HT1080 (cell line): Measurements from ENCODE around the gene NFIC. TPM values are rescaled to one million over a fixed set of nuclear protein-coding genes. Genes with fewer than 3 reads are reported as not detected.
"Not testable (repeated sequence)": the region's sequence is repeated elsewhere in the genome, so short reads cannot be mapped to it uniquely, and the experiment has no call there.

Source experiments
- DNase-seq: peaks from one replicate; pipeline ENCODE4 v3.0.0-alpha.2; 2015; ENCODE audit warnings: low read depth
- total RNA-seq: library from RNA; depleted of rRNA; stranded (reverse); fragments of >200 nt; shearing (Covaris generic); gene quantifications from 2 replicates; pipeline ENCODE4 v1.2.3, GENCODE V29; 2014

NFIC gene
- total RNA-seq, 1 experiment from 2014 or later = 33.2 TPM

DNA sequence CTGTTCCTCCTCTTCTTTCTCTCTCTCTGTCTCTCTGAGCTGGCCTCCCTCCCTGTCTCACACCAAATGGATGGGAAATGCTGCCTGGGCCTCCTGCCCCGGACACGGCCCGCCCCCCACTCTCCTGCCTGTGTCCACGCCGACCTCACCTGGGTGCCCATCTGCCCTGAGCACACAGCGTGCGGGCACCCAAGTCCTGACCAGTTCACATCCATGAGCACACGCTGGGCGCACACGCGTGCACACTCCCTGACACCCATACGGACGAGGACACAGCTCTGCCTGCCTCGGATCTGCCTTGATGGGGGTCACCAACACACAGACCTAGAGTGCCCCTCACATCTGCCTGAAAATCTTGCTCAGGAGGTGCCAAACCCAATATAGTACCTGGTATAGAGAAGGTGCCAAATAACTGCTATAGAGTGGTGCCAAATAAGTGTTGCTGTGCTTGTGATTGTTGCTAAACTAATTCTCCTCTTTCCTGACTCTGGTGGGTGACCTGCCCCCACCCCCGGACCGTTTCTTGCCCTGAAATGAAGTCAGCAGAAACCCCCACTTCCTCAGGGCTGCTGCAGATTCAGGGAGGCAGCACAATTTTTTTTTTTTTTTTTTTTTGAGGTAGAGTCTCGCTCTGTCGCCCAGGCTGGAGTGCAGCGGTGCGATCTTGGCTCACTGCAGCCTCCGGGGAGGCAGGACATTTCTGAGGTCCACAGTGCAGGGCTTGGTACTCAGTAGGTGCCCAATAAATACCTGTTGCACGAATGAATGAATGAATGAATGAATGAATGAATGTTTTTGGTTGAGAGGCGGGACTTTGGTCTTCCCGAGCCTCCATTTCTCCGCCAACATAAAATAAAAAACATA, 4.6 kb downstream of the NFIC start:
- no peak for DNase-seq

DNA sequence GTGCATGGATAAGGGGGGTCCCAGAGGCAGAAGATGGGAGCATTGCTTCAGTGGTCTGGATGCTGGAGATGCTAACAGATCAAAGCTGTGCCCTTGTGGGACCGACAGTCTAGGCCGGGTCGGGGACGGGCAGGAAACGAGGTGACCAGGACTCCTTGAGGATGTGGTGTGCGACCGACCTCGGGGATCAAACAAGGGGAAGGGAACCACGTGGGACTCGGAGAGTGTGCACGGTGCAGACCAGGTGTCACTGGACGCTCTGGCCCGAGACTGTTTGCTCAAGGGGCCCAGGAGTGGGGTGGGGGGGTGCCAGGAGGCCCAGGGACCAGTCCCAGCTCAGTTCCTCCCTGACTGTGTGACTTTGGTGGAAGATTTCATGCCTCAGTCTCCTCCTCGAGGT, 6.0 kb downstream of the NFIC start:
- no peak for DNase-seq

DNA sequence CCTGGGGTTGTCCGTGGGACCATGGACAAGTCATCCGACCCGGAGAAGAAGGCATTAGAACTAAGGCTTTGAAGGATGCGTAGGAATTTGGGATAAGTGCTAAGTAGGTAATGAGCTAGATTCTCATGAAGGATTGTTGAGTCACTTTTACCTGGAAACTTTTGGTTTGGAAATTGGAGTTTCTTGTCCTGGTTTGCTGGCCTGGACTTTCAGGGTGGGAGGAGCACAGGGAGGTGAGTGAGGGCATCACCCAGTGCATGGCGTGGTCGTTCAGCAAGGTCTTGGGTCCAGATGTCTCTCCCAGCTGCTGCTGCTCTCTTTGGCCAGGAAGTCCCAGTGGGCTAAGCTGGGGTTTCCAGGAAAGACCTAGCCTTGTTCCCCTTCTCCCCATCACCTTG, 7.6 kb downstream of the NFIC start:
- DNase-seq = no peak

DNA sequence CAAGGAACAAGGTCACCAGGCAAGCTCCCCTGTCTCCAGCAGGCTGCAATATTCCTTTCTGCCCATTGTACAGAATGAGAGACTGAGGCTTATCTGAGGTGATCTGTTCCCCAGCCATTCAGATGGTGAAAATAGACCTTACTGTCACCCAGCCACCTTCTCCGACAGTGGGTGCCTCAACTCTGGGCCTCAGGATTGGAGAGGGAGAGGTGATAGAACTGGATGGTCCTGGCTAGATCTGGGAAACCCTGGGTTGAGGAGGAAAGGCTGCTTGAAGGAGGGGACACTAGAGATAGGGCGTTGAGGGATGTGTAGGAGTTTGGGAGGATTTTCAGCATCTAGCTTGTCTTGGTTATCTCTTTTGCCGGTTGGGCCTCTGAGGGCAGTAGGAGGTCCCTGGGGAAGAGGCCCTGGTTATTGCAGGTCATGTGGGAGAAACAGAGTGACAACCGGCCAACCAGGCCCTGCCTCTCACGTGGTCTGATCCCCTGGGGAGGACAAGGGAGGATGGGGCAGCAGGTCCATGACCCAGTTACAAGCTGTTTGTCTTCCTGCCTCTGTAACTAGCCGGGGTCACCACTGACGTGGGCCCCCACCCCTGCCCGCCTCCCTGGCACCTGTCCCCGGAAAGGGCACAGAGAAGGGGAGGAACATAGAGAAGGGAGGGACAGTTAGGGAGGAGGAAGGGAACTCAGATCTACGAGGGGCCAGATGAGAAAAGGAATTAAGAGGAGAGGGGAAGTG, 8.2 kb downstream of the NFIC start:
- no peak for DNase-seq

DNA sequence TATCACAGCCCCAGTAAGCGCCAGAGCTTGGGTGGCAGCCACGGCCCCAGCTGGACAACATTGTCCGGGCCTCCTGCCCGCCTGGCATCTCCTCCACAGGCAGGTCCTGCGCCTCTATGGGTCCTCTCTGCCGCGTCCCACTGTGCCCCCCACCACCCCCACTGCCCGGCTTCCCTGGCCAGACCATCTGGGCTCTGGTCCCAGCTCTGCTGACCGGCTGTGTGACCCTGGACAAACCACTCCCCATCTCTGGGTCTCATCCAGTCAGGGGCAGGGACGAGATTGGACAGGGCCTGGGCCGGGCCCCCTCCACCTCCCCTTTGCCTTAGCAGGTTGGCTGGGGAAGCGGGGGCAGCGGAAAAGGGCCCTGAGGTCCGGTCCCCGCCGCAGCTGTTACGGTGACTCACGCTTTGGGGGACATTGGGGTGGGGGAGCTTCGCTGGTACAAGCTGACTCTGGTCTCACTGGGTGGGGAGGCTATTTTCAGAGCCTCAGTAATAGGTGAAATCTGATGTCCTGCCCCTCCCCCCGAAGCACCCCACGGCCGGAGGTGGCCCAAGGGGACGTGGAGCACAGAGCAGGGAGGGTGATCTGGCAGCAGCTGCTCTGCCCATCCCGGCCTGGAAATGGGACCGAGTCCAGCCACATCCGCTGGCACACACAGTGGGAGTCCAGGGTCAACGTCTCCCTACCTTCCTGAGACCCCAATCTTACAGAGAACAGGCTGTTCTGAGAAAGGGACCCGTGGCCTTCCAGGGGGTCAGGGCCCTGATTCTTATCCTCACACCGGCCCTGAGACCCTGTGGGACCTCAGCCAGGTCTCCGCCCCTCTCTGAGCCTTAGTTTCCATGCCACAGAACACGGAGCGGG, 9.1 kb downstream of the NFIC start:
- no peak for DNase-seq

DNA sequence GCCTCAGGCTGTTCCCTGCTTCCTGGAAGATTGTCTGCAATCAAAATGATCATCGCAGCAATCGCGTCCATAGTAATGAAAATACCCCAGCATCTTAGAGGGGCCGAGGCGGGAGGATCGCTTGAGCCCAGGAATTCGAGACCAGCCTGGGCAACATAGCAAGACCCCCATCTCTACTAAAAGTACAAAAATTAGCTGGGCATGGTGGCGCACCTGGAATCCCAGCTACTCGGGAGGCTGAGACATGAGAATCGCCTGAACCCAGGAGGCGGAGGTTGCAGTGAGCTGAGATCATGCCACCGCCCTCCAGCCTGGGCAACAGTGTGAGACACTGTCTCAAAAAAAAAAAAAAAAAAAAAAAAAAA, 9.7 kb downstream of the NFIC start:
- DNase-seq = not testable (repeated sequence)

DNA sequence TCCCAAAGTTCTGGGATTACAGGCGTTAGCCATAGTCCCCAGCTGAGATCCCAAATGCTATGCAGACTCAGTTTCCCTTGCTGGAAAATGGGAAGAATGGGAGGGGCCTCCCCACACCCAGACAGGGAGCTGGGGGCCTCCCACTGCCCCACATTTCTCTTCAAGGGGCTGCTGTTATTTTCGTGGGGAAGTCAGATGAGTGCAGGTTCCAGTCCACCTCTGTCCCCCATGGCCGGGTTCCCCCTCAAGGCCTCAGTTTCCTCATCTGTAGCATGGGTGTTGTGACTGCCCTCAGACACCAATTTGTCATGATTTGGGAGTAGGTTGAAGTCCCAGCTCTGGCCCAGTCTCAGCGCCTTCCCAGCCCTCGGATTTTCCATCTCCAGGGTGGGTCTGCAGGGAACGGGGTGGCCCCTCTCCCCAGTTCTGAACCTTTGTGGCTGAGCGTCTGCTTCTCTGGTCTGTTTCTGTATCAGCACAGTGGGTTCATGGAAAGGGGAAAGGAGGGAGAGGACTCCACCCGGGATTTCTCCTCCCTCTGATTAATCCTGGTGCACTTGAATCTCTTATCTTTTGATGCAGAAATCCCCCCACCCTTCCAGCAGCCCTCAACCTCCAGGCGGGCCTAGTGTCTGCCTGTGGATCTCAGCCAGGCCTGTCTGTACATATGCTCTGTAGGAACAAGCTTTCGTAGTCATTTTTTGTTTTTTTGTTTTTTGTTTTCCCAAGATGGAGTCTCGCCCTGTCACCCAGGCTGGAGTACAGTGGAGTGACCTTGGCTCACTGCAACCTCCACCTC, 12.2 kb downstream of the NFIC start:
- DNase-seq = no peak

DNA sequence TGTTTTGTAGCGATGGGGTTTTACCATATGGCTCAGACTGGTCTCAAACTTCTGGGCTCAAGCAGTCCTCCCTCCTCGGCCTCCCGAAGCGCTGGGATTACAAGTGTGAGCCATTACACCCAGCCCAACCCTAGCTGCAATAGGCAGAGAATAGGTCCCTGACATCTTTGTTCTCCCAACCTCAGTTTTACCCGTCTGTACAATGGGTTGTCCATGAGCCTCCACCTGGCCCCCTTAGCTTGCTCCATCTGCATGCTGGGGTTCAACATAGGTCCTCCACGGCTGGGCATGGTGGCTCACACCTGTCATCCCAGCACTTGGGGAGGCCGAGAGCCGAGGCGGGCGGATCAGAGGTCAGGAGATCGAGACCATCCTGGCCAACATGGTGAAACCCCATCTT, 14.4 kb downstream of the NFIC start:
- no peak for DNase-seq

DNA sequence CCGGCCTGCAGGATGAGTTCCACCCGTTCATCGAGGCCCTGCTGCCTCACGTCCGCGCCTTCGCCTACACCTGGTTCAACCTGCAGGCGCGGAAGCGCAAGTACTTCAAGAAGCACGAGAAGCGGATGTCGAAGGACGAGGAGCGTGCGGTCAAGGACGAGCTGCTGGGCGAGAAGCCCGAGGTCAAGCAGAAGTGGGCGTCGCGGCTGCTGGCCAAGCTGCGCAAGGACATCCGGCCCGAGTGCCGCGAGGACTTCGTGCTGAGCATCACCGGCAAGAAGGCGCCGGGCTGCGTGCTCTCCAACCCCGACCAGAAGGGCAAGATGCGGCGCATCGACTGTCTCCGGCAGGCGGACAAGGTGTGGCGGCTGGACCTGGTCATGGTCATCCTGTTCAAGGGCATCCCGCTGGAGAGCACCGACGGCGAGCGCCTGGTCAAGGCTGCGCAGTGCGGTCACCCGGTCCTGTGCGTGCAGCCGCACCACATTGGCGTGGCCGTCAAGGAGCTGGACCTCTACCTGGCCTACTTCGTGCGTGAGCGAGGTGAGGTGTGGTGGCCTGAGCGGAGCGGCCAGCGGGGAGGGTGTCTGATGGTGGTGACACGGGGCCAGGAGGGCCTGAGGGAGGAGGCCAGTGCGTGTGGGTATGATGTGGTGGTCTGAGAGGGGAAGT, 15.5 kb downstream of the NFIC start:
- DNase-seq = no peak

DNA sequence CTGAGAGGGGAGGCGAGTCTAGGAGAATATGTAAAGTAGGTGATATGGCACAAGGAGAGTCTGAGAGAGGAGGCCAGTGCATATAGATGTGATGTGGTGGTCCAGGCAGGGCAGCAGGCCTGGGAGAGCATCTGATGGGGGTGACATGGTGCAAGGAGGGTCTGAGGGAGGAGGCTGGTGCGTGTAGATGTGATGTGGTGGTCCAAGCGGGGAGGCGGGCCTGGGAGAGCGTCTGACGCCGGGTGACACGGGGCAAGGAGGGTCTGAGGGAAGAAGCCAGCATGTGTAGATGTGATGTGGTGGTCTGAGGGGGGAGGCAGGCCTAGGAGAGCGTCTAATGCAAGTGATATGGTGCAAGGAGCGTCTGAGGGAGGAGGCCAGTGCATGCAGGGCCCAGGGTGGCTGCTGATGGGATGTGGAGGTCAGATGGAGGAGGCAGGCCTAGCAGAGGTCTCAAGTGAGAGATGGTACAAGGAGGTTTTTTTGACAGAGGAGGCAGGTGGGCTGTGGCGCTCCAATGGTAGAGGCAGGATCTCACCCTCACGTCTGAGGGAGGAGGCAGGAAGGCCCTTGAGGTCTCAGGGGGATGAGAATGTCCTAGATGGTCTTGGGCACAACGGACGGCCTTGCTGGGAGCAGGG, 16.2 kb downstream of the NFIC start:
- DNase-seq = no peak

DNA sequence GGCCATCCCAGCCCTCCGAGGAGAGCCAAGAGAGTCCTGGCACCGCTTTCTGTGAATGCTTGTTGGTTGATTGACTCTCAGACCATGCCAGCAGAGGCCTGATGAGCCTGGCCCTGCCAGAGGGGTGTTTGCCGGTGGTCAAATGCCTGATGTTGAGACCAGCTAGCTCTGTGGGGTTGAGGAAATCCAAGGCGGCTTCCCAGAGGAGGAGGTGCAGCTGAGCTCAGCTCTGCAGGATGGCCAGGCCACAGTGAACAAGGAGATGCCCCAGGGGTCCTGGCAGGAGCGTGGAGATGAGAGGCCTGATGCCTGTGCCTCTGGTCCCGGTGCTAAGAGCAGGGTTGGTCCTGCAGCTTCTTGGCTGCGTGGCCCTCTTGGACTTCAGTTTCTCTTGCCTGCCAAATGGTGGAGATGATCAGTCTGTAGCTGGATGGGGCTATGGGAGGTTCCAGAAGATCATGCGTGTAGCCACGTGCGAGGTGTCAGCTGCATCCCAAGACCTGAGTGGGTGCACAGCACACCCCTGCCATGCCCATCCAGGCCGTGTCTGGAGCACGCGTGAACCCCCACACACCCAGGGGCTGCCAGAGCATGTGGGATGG, 16.8 kb downstream of the NFIC start:
- DNase-seq = no peak

DNA sequence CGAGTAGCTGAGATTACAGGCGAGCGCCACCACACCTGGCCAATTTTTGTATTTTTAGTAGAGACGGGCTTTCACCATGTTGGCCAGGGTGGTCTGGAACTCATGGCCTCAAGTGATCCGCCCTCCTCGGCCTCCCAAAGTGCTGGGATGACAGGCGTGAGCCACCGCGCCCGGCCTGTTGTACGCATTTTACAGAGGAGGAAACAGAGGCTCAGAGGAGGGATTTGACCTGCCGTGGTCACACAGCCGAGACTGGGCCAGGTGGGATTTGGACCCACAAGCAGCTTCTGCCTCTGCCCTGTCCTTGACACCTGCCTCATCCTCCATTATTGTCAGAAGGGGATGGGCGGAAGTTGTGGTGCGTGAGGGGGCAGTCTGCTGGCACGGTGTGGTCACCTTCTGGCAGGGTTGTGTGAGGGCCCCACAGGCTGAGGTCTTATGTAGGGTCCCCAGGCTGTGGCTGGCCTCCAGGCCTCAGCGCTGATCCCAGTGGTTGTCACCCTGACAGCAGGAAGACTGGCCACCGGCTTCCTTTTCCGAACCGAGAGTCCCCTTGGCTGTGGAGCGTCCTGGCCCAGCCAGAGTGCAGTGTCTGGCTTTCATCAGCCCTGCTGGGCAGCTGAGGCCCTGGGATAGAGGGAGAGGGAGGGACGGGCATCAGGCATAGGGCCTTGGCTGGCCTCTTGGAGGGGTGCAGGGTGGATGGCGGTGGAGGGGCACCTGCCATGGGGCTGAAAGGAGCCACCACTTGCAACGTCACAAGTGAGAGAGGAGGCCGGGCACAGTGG, 20.3 kb downstream of the NFIC start:
- DNase-seq = no peak

DNA sequence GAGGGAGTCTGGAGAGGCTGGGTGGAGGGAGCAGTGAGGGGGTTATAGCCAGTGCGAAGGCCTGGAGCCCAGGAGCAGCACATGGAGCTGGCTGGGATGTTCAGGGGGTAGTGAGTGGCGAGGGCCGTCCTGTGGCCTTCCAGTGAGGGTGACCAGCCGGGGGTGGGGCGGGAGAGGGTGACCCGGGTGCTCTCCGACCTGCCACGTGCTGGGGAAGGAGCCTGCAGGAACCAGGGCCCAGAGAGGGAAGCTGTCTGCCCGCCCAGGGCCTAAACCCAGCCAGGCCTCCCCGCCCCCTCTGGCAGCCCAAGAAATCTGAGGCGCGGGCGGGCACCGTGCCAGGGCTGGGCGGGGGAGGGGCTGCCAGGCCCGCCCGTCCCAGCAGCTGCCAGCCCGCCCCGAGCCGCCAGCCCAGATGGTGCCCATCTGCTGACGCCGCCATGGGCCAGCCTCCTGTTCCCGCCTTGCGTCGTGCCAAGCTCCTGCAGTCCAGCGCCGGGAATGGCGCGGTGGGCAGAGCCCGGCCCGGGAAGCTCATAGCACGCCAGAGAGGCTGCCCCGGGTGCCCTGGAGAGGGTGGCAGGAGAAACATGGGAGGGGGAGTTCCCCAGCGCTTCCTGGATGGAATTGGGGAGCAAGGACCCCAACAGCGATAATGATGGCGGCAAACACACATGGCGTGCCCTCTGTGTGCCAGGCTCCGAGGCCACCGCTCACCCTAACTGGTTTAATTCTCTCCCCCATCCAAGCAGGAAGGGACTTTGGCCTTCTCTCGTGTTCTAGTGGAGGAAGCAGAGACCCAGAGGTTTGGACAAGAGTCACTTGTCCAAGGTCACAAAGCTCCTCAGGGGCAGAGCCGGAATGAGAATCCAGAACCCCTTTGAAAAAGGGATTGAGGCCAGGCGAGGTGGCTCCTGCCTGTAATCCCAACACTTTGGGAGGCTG, 21.5 kb downstream of the NFIC start:
- no peak for DNase-seq

DNA sequence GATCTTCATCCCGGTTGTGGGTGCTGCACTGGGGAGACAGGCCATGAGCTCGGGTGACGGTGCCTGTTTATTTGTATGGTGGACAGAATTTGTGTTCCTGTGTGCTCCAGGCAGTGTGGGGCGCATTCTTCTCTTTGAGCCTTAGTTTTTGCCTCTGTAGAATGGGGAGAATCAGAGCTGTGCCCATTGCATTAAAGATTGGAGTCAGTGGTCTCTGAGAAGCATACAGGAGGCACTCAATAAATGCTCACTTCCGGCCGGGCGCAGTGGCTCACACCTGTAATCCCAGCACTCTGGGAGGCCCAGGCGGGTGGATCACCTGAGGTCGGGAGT, 23.0 kb downstream of the NFIC start:
- DNase-seq = no peak

DNA sequence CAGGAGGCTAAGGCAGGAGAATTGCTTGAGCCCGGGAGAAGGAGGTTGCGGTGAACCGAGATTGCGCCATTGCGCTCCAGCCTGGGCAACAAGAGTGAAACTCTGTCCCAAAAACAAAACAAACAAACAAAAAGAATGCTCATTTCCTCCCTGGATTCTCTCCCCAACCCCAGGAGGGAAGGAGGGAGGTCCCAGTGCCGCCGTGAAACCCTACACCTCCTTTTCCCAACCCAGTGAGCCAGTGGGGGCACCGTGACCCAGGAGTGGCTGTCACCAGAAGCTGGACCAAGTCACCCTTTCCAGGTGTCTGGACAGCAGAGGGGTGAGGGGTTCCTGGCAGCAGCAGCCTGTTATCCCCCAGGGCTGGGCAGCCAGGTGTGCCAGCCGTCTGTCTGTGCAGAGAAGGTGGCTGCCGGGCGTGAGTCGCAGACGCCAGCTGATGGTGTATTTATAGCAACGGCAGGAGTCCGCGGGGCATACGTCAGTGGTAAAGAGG, 23.5 kb downstream of the NFIC start:
- DNase-seq = no peak

DNA sequence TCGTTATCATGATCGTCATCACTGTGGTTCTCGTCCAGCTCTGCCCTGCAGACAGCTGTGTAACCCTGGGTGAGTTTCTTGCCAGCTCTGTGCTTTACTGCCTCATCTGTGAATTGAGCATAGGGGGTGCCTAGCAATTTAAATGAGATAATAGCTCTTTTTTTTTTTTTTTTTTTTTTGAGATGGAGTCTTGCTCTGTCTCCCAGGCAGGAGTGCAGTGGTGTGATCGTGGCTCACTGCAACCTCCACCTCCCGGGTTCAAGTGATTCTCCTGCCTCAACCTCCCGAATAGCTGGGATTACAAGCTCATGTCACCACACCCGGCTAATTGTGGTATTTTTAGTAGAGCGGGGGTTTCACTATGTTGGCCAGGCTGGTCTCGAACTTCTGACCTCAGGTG, 25.5 kb downstream of the NFIC start:
- DNase-seq = not testable (repeated sequence)

DNA sequence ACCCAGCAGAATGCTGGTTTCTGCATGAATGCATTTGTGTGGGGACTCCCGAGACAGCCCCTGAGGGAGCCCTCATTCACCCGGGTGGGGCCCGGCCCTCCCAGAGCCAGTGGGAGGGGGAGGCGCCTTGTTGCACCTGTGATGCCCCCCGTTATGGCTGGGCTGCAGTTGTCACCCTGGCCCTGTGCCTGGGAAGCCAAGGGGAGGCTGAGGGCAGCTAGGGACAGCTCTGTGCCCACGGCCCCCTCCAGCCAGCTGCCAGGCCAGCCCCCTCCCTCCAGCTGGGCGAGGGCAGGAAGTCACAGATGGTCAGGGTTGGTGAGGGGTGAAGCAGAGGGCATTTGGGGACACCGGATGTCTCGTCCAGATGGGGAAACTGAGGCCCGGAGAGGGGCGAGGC, 26.1 kb downstream of the NFIC start:
- no peak for DNase-seq

DNA sequence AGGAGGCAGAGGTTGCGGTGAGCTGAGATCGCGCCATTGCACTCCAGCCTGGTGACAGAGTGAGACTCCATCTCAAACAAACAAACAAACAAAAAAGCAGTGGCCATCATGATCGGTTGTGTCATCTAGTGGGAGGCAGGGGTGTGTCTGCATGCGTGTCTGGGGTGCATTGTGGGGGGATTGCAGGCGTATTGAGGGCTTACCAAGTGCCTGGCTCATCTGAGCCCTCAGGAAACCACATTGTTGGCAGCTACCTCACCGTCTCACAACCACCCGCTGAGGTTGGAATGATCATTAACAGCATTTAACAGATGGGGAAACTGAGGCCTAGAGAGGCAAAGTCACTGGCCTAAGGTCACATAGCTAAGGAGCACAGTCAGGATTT, 30.5 kb downstream of the NFIC start:
- DNase-seq = no peak
